ENCODE measurements around the gene NUP35. TPM values are rescaled to one million over a fixed set of nuclear protein-coding genes. Genes with fewer than 3 reads are reported as not detected.
"Not testable (repeated sequence)": the region's sequence is repeated elsewhere in the genome, so short reads cannot be mapped to it uniquely, and the experiment has no call there.

NUP35 gene
- total RNA-seq, 1 donor from 2014 or later: 19.1 TPM

DNA sequence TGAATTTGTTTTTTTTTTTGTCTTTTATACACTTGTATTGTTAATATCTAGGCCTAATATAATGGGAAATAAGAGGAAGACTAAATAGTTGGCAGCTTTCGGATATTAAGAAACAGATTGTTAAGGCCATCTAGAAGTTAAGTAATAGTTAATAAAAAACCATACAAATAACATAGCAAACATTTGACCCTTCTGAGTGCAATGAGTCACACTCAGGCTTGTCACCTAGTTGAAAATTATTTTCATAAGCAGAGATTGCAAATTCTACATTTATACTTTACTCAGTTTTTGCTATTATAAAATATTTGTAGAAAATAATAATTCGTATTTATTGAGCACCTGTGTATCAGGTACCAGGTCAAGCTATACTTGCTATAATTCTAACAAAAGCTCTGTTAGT lies 2.4 kb downstream of the NUP35 start:
- intact Hi-C loops (cut with micrococcal nuclease): no loop called here

DNA sequence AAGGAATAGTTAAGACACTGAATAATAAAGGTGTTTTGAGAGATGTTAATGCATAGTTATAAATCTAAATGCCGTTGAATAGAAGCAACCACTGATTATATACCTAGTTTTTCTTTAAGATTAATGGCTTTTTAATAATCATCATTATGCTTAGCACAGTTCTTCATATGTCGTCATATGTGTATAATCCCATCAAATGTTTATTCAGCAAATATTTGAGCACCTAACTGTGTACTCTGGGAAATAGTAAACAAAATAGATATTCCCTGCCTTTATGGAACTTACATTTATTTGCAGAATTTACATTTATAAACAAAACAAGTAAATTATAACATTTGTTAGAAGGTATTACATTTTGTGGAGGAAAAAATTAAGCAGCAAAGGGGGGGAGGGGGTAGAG lies 9.8 kb downstream of the NUP35 start:
- intact Hi-C loops (cut with micrococcal nuclease): no loop called here

GRCh38 chr2:183148955-183149354 lies 24.7 kb downstream of the NUP35 start:
- intact Hi-C loops (cut with micrococcal nuclease): no loop called here

GRCh38 chr2:183149489-183149888 lies 25.2 kb downstream of the NUP35 start:
- intact Hi-C loops (cut with micrococcal nuclease): no loop called here

DNA sequence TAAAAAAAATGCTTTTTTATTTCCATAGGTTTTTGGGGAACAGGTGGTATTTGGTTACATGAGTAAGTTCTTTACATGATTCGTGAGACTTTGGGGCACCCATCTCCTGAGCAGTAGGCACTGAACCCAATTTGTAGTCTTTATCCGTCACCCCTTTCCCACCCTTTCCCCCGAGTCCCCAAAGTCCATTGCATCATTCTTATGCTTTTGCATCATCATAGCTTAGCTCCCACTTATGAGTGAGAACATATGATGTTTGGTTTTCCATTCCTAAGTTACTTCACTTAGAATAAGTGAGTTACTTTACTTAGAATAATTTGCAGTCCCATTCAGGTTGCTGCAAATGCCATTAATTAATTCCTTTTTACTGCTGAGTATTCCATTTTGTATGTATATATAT lies 28.0 kb downstream of the NUP35 start:
- intact Hi-C loops (cut with micrococcal nuclease): not testable (repeated sequence)

DNA sequence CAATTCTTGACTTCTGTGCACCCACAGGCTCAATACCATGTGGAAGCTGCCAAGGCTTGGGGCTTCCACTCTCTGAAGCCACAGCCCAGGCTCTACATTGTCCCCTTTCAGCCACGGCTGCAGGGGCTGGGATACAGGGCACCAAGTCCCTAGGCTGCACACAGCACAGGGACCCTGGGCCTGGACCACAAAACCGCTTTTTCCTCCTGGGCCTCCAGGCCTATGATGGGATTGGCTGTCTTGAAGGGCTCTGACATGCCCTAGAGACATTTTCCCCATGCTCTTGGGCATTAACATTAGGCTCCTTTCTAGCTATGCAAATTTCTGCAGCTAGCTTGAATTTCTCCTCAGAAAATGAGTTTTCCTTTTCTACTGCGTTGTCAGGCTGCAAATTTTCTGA lies 29.7 kb downstream of the NUP35 start:
- intact Hi-C loops (cut with micrococcal nuclease): no loop called here

GRCh38 chr2:183154772-183155171 lies 30.5 kb downstream of the NUP35 start:
- intact Hi-C loops (cut with micrococcal nuclease): not testable (repeated sequence)

GRCh38 chr2:183157131-183157530 lies 32.9 kb downstream of the NUP35 start:
- intact Hi-C loops (cut with micrococcal nuclease): no loop called here

- intact Hi-C loops (cut with micrococcal nuclease): no loop called here
These were observed 38.1 kb downstream of the NUP35 start for GRCh38 chr2:183162362-183162761.

DNA sequence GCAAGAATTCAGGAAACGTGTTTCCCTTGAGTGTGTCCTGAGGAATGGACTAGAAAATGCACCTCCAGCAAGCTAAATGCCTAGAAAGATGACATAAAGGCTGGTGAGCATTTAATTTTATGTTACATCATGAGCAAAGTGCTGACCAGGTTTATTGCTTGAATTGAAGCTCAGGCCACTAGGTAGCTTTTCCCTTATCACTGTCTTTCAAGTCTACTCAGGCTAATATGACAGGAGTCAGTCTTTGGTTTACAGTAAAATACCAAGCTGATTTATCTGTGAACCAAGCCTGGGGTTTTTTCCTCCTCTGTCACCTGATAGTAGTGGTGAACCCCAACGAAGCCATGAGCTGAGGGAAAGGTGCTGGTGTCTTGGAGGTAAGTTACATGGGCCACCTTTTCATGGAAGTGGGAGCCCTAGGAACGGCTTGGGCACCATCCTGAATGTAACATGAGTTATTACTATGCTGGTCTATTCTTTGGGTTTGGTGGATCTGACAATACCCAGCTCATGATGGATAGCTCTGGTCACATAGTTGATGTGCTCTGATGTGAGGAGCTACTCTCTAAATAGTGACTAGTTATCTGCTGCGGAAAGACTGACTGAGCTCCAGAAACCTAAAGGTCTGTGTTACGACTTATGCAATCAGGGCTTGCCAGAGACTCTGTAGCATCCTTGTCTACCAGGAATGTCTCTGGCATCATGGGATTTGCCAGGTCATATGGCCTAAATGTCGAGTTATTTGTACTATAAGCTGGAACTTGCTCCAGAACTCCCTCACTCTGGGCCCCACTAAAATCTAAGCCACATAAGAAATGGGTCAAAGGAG lies 39.8 kb downstream of the NUP35 start:
- intact Hi-C loops (cut with micrococcal nuclease): no loop called here

DNA sequence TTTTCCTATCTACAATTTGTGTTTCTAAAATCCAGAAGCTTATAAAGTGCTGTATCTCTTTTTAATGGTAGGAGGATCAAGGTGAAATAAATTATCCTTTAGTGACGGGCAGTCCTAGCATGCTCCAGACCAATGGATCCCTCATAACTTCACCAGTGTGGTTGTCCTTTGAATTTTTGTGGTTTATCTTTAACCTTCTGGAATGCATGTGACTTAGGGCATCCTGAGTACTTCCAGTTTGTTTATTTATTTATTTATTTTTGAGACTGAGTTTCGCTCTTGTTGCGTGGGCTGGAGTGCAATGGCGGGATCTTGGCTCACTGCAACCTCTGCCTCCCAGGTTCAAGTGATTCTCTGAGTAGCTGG lies 40.4 kb downstream of the NUP35 start:
- intact Hi-C loops (cut with micrococcal nuclease): no loop called here

DNA sequence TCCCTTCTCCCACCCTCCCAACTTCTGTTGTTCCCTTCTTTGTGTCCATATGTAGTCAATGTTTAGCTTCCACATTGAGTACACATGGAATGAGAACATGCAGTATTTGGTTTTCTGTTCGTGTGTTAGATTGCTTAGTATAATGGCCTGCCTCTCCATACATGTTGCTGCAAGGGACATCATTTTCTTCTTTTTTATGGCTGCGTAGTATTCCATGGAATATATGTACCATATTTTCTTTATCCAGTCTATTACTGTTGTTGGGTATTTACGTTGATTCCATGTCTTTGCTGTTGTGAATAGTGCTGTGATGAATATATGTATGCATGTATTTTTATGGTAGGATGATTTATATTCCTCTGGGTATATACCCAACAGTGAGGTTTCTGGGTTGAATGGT lies 42.0 kb downstream of the NUP35 start:
- intact Hi-C loops (cut with micrococcal nuclease): no loop called here

GRCh38 chr2:183166976-183167375 lies 42.7 kb downstream of the NUP35 start:
- intact Hi-C loops (cut with micrococcal nuclease): not testable (repeated sequence)

GRCh38 chr2:183172220-183172887 lies 48.1 kb downstream of the NUP35 start:
- intact Hi-C loops (cut with micrococcal nuclease): no loop called here

GRCh38 chr2:183179156-183179555 lies 54.9 kb downstream of the NUP35 start:
- intact Hi-C loops (cut with micrococcal nuclease): no loop called here

DNA sequence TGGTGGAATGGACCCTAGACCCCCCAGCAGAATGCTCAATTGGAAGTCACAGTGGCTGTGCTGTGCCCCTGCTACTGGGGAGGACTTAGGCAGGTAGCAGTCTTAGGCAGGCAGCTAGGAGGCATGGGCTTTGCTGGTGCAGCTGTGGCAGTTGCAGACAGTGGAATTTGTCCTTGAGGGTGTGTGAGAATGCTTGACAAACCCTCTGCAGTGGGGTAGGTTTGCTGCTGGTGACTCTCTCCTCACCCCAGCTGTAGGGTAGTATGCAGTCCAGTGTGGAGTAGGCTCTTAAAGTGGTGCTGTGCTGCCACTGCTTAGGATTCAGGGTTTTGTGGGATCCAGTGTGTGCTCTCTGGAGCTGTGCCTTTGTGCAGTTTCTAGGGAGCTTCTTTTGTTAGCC lies 61.3 kb downstream of the NUP35 start:
- intact Hi-C loops (cut with micrococcal nuclease): no loop called here

DNA sequence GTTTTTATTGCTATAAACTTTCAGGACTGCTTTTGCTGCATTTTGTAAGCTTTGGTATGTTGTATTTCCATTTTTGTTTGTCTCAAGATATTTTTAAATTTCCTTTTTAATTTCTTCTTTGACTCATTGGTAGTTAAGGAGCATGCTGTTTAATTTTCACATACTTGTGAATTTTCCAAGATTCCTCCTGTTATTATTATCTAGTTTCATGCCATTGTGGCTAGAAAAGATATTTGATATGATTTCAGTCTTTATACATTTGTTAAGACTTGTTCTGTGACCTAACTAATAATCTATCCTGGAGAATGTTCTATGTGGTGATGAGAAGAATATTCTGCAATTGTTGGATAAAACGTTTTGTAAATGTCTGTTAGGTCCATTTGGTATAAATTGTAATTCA lies 62.1 kb downstream of the NUP35 start:
- intact Hi-C loops (cut with micrococcal nuclease): no loop called here

- intact Hi-C loops (cut with micrococcal nuclease): no loop called here
These were observed 62.5 kb downstream of the NUP35 start for GRCh38 chr2:183186766-183187165.

GRCh38 chr2:183192343-183192742 lies 68.1 kb downstream of the NUP35 start:
- intact Hi-C loops (cut with micrococcal nuclease): no loop called here

- intact Hi-C loops (cut with micrococcal nuclease): no loop called here
These were observed 69.7 kb downstream of the NUP35 start for GRCh38 chr2:183193904-183194303.

GRCh38 chr2:183195397-183195796 lies 71.2 kb downstream of the NUP35 start:
- intact Hi-C loops (cut with micrococcal nuclease): no loop called here

DNA sequence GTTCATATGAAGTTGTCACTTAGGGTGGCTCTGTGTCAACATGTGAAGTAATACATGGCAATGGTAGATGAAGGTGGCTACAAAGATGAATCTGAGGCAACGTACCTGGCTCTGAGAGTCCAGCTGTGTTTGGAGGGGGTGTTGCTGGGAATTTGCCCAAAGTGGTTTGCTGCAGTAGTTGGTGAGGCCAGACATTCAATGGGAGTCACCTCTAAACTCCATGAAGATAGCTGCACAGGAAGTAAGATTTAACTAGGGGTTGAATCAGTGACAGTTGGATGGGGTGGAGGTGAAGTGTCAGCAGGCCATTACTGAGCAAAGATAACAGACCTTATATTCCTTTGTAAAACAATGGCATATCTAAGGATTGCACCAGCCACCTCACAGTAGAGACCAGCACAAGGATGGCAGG lies 71.8 kb downstream of the NUP35 start:
- intact Hi-C loops (cut with micrococcal nuclease): no loop called here

DNA sequence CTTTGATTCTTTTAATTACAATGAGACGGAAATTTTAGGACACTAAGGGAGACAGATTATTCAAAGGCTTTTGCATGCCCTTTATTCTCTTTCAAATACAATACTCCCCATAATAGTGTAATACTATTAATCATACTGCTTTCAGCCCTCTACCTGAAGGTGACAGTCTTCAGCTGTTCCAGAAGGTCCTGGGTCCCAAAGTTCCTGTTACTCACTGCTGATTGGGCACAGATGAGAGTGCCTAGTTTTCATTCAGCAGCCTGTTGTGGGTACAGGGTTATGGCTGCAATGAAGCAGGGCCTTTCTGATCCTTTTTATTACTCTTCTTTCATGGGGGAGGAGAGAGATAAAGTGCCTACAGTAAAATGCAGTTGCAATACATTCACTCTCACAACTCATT lies 80.2 kb downstream of the NUP35 start:
- intact Hi-C loops (cut with micrococcal nuclease): no loop called here

All from T-helper 1 cell treated with Interleukin-12 subunit alpha and Interleukin-12 subunit beta and Interleukin-4 antibody, amounts not matched to agents 30 ng/mL and 1 ng/mL, for 36 hours (primary cell).